Neural progenitor cell (in vitro differentiated cells): ENCODE data around the gene ATP6V1B1.

Experiments used
- CTCF ChIP-seq: fragments of 200-600 bp; sonication (generic); IDR thresholded peaks from 2 replicates; pipeline ENCODE4 v1.5.1; 2017; ENCODE audit warnings: antibody characterized with exemption, mild to moderate bottlenecking
- EZH2 ChIP-seq: fragments of 200-600 bp; sonication (generic); IDR thresholded peaks from 2 replicates; pipeline ENCODE4 v1.6.1; 2017; ENCODE audit warnings: antibody characterized with exemption, mild to moderate bottlenecking, moderate library complexity

DNA sequence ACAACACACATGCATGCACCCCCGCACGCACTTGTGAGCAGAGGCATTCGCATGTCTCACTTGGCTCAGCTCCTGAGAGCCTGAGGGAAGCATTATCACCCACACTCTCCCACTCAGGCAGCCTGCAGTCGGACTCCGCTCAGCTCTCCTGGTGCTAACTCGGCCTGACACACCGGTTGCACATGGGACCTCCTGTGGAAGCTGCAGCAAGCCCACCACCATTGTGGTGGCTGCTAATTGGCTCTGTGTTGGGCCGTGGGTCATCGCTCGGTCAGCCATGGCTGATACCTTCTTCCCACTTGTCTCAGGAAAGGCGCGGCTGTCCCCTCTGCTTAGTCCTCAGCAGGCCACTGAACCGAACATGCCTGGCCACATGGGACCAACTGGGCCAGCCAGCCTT, 72.6 kb downstream of the ATP6V1B1 start:
- TF ChIP-seq CTCF (no peak), EZH2 (no peak)
